PFSK-1 (cell line): Measurements from ENCODE around the gene YPEL4.

Experiments used
- FOXP2 ChIP-seq: optimal IDR thresholded peaks from 2 replicates; pipeline ENCODE3; 2011; ENCODE audit warnings: borderline replicate concordance, control low read depth, inconsistent platforms; ENCODE audit not compliant: insufficient read depth; ENCODE audit errors: extremely low read length, extremely low read depth
- POLR2AphosphoS5 ChIP-seq: IDR thresholded peaks from 2 replicates; pipeline ENCODE4 v1.6.1; 2012; ENCODE audit warnings: low read depth, mild to moderate bottlenecking, control low read depth, low read length, moderate library complexity
- REST ChIP-seq, 2 experiments: IDR thresholded peaks; 2 replicates each; pipeline versions ENCODE4 v1.6.1 to v1.8.0; 2011 to 2012; ENCODE audit warnings: low read depth in 2 of 2, low read length in 2 of 2, control low read depth in 1 of 2, inconsistent platforms in 1 of 2, mild to moderate bottlenecking in 1 of 2, moderate library complexity in 1 of 2; ENCODE audit not compliant: insufficient read depth in 1 of 2
- SIN3A ChIP-seq: IDR thresholded peaks from 2 replicates; pipeline ENCODE4 v1.6.1; 2012; ENCODE audit warnings: mild to moderate bottlenecking, low read length, moderate library complexity, borderline replicate concordance; ENCODE audit not compliant: insufficient read depth
- TAF1 ChIP-seq: IDR thresholded peaks from 2 replicates; pipeline ENCODE4 v1.6.1; 2012; ENCODE audit warnings: low read length, control low read depth, borderline replicate concordance; ENCODE audit not compliant: insufficient read depth

YPEL4 gene

GRCh38 chr11:57667117-57667735 lies 17.5 kb upstream of the YPEL4 start:
- TF ChIP-seq SIN3A (no peak; the same call in 1 of the 2 replicates), TAF1 (peak; percentile 89), POLR2AphosphoS5 (peak; percentile 88)

GRCh38 chr11:57663975-57664374 lies 14.3 kb upstream of the YPEL4 start:
- TF ChIP-seq TAF1, result no peak
- TF ChIP-seq FOXP2, result no peak
- TF ChIP-seq POLR2AphosphoS5, result no peak
- no peak for TF ChIP-seq REST (IDR thresholded peaks at IDR 0.05; ENCODE audit: insufficient read depth in 1 of 2, low read depth in 2 of 2, low read length in 2 of 2)
- TF ChIP-seq SIN3A, result no peak

GRCh38 chr11:57662893-57663292 lies 13.2 kb upstream of the YPEL4 start:
- TF ChIP-seq FOXP2 (no peak), TAF1 (no peak), SIN3A (no peak), POLR2AphosphoS5 (no peak), REST (IDR thresholded peaks at IDR 0.05; ENCODE audit: insufficient read depth in 1 of 2, low read depth in 2 of 2, low read length in 2 of 2) (no peak)

- TF ChIP-seq FOXP2, result no peak
- no peak for TF ChIP-seq POLR2AphosphoS5
- no peak for TF ChIP-seq SIN3A
- TF ChIP-seq TAF1, result no peak
- TF ChIP-seq REST (IDR thresholded peaks at IDR 0.05; ENCODE audit: insufficient read depth in 1 of 2, low read depth in 2 of 2, low read length in 2 of 2), result no peak
Observed at GRCh38 chr11:57659669-57660068, 10.0 kb upstream of the YPEL4 start.

- no peak for TF ChIP-seq POLR2AphosphoS5
- no peak for TF ChIP-seq SIN3A
- TF ChIP-seq TAF1, result no peak
- no peak for TF ChIP-seq REST (IDR thresholded peaks at IDR 0.05; ENCODE audit: insufficient read depth in 1 of 2, low read depth in 2 of 2, low read length in 2 of 2)
- TF ChIP-seq FOXP2, result no peak
Observed at GRCh38 chr11:57658023-57658361, 8.3 kb upstream of the YPEL4 start.
